Immature natural killer cell (primary cell): ENCODE data around the gene RAB4A. TPM values are rescaled to one million over a fixed set of nuclear protein-coding genes. Genes with fewer than 3 reads are reported as not detected.
"Not testable (repeated sequence)": the region's sequence is repeated elsewhere in the genome, so short reads cannot be mapped to it uniquely, and the experiment has no call there.

ENCODE experiments used
- DNase-seq, 3 donors: peaks; one replicate each; pipeline ENCODE4 v3.0.0; 2022; ENCODE audit warnings: mixed read lengths in 1 of 3
- H3K27ac Mint-ChIP-seq, 6 donors: one replicate each; pipeline ENCODE4 v1.8.0; 2020; ENCODE audit warnings: mixed read lengths in 6 of 6, mild to moderate bottlenecking in 5 of 6, inconsistent platforms in 4 of 6, moderate library complexity in 3 of 6
- H3K27me3 Mint-ChIP-seq, 3 donors: one replicate each; pipeline ENCODE4 v1.8.0; 2020 to 2021; ENCODE audit warnings: low read depth in 3 of 3, mild to moderate bottlenecking in 3 of 3, mixed read lengths in 3 of 3, moderate library complexity in 3 of 3, inconsistent platforms in 1 of 3
- H3K36me3 Mint-ChIP-seq, 3 donors: one replicate each; pipeline ENCODE4 v1.8.0; 2020; ENCODE audit warnings: mixed read lengths in 3 of 3, inconsistent platforms in 2 of 3, mild to moderate bottlenecking in 2 of 3
- H3K4me1 Mint-ChIP-seq, 2 donors: one replicate each; pipeline ENCODE4 v1.8.0; 2020; ENCODE audit warnings: inconsistent platforms in 2 of 2, mild to moderate bottlenecking in 2 of 2, mixed read lengths in 2 of 2, moderate library complexity in 1 of 2
- H3K4me3 Mint-ChIP-seq, 5 donors: one replicate each; pipeline ENCODE4 v1.8.0; 2020; ENCODE audit warnings: mild to moderate bottlenecking in 5 of 5, mixed read lengths in 5 of 5, inconsistent platforms in 3 of 5, moderate library complexity in 3 of 5
- H3K9me3 Mint-ChIP-seq, 6 donors: one replicate each; pipeline ENCODE4 v1.8.0; 2020; ENCODE audit warnings: mild to moderate bottlenecking in 6 of 6, mixed read lengths in 6 of 6, inconsistent platforms in 4 of 6, moderate library complexity in 3 of 6
- polyA plus RNA-seq, 3 donors: library from polyadenylated mRNA; unstranded; fragments of 300-500 nt; fragmentation: Illumina TruSeq; gene quantifications; one replicate each; pipeline ENCODE4 v1.2.3, GENCODE V29; 2021

RAB4A gene
- polyA plus RNA-seq, 3 donors from 2014 or later: 21.7 to 30.1 (median 22.3) TPM

GRCh38 chr1:229327765-229328164 is 56.9 kb downstream of the RAB4A start:
- peaks cover 20 to 30% of the 10 kb centered on the region in 2 donors for H3K4me1 Mint-ChIP-seq
- not testable (repeated sequence) for H3K4me3 Mint-ChIP-seq
- H3K36me3 Mint-ChIP-seq: peaks cover 0 to 25% (median 12%) of the 10 kb centered on the region in 3 donors

GRCh38 chr1:229328598-229329362 is 57.9 kb downstream of the RAB4A start:
- Mint-ChIP-seq H3K36me3 (peaks cover 0 to 20% (median 9%) of the 10 kb centered on the region in 3 donors), H3K27ac (peak overlapping the region in 3 of 6 donors; percentile 3 to 84 (median 55)), H3K27me3 (peaks cover 1 to 2% (median 1%) of the 10 kb centered on the region in 3 donors), H3K9me3 (peaks cover 0 to 3% (median 0%) of the 10 kb centered on the region in 6 donors), H3K4me3 (no peak overlapping the region), H3K4me1 (peaks cover 20 to 30% of the 10 kb centered on the region in 2 donors)
- no peak for DNase-seq

More at GRCh38 chr1:229327765-229328164, 56.9 kb downstream of the RAB4A start:
- not testable (repeated sequence) for H3K27me3 Mint-ChIP-seq, H3K9me3 Mint-ChIP-seq, DNase-seq
- peak overlapping the region in 2 of 6 donors; percentile 15 to 64 for H3K27ac Mint-ChIP-seq

DNA sequence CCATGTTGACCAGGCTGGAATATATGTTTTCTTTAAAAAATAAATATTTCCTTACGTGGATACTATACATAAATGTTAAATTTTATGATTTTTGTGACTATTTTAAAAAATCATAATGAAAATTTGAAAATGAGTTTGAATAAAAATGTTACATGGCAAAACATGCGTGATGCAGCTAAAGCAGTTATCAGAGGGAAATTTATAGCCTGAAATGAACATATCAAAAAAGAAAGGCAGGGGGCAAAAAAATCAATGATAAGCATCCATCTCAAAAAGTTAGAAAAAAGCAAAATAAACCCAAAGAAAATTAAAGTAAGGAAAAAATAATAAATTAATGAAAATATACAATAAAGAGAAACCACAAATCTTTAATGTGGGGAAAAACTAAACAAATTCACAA is 63.4 kb downstream of the RAB4A start:
- peaks cover 0 to 7% (median under 1%) of the 10 kb centered on the region in 6 donors for H3K9me3 Mint-ChIP-seq
- peaks cover 14 to 28% of the 10 kb centered on the region in 2 donors for H3K4me1 Mint-ChIP-seq
- no peak overlapping the region for H3K4me3 Mint-ChIP-seq
- peaks cover 0 to 9% (median 8%) of the 10 kb centered on the region in 3 donors for H3K36me3 Mint-ChIP-seq
- DNase-seq: no peak
- peaks cover 1 to 2% (median 1%) of the 10 kb centered on the region in 3 donors for H3K27me3 Mint-ChIP-seq
- no peak overlapping the region for H3K27ac Mint-ChIP-seq

- Mint-ChIP-seq H3K4me3 (no peak overlapping the region), H3K9me3 (peaks cover 0 to 7% (median under 1%) of the 10 kb centered on the region in 6 donors), H3K27me3 (peaks cover 1 to 2% (median 1%) of the 10 kb centered on the region in 3 donors), H3K27ac (no peak overlapping the region), H3K4me1 (peaks cover 18 to 33% of the 10 kb centered on the region in 2 donors), H3K36me3 (peaks cover 0 to 9% (median 8%) of the 10 kb centered on the region in 3 donors)
- DNase-seq: no peak
These were observed 63.8 kb downstream of the RAB4A start for GRCh38 chr1:229334716-229335115.

DNA sequence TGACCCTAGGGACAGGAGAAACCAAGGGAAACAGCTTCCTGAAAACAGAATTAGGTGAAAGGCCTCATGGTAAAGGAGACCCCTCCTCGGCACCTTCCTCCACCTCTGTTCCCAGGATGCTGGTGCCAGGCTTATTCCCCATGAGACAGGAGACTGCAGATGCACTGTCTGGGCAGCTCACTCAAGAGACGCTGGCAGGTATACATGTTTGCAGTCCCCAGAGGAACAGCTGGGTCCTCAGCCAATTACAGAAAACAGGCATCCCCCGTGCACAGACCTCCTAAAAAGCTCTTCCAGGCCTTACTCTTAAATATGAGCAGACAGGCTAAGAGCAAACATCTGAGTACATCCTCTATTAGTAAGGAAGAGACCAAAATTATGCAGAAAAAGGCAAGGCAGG is 65.4 kb downstream of the RAB4A start:
- H3K4me1 Mint-ChIP-seq: peaks cover 28 to 47% of the 10 kb centered on the region in 2 donors
- DNase-seq: no peak
- no peak overlapping the region for H3K27ac Mint-ChIP-seq
- peaks cover under 1 to 2% (median 1%) of the 10 kb centered on the region in 3 donors for H3K27me3 Mint-ChIP-seq
- peaks cover 0 to 9% (median 8%) of the 10 kb centered on the region in 3 donors for H3K36me3 Mint-ChIP-seq
- H3K4me3 Mint-ChIP-seq: no peak overlapping the region
- H3K9me3 Mint-ChIP-seq: peaks cover 0 to 7% (median under 1%) of the 10 kb centered on the region in 6 donors

- Mint-ChIP-seq H3K4me3 (peak overlapping the region; percentile 8 to 91 (median 76)), H3K4me1 (peaks cover 38 to 63% of the 10 kb centered on the region in 2 donors), H3K27ac (no peak overlapping the region), H3K27me3 (peaks cover 5% of the 10 kb centered on the region in 3 donors), H3K9me3 (peaks cover 0 to 5% (median under 1%) of the 10 kb centered on the region in 6 donors), H3K36me3 (peaks cover 0 to 8% (median 6%) of the 10 kb centered on the region in 3 donors)
- DNase-seq: no peak
These were observed 68.2 kb downstream of the RAB4A start for GRCh38 chr1:229339086-229339485.

DNA sequence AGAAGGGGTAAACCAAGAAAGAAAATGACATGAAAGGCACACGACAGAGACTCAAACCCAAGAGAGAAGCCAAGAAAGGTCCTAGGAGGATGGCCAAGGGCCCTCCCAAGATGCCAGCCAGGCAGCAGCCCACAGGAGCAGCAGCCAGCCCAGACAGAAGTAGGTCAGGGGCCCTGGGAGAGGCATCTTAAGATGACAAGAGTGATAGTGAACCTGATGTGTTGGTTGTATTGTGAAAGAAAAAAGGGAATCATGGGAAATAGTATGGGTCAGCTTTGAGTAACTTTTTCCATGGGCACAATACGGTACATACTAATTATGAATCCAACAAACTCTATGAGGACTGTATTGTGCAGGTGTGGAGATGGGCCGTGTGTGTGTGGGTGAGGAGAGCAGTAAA is 68.6 kb downstream of the RAB4A start:
- Mint-ChIP-seq H3K36me3 (peaks cover 0 to 4% (median 3%) of the 10 kb centered on the region in 3 donors), H3K4me3 (peak overlapping the region; percentile 8 to 91 (median 52)), H3K27me3 (peaks cover 5% of the 10 kb centered on the region in 3 donors), H3K4me1 (peaks cover 40 to 67% of the 10 kb centered on the region in 2 donors), H3K27ac (no peak overlapping the region), H3K9me3 (peaks cover 0 to under 1% (median 0%) of the 10 kb centered on the region in 6 donors)
- DNase-seq: no peak

- Mint-ChIP-seq H3K4me3 (peak overlapping the region; percentile 38 to 91 (median 68)), H3K27me3 (peaks cover 5% of the 10 kb centered on the region in 3 donors), H3K4me1 (peaks cover 40 to 67% of the 10 kb centered on the region in 2 donors), H3K9me3 (no peaks in the 10 kb centered on the region), H3K36me3 (no peaks in the 10 kb centered on the region), H3K27ac (peak overlapping the region in 2 of 6 donors; percentile 31 to 36)
- DNase-seq: no peak
These were observed 69.6 kb downstream of the RAB4A start for GRCh38 chr1:229340496-229340895.

- Mint-ChIP-seq H3K27me3 (peaks cover 5 to 10% (median 8%) of the 10 kb centered on the region in 3 donors), H3K27ac (peak overlapping the region; percentile 24 to 88 (median 82)), H3K36me3 (no peaks in the 10 kb centered on the region), H3K4me3 (peak overlapping the region; percentile 80 to 93 (median 91)), H3K4me1 (peaks cover 40 to 60% of the 10 kb centered on the region in 2 donors), H3K9me3 (no peaks in the 10 kb centered on the region)
- DNase-seq: peak; percentile 80 to 84 (median 82)
These were observed 71.1 kb downstream of the RAB4A start for GRCh38 chr1:229341774-229342655.

DNA sequence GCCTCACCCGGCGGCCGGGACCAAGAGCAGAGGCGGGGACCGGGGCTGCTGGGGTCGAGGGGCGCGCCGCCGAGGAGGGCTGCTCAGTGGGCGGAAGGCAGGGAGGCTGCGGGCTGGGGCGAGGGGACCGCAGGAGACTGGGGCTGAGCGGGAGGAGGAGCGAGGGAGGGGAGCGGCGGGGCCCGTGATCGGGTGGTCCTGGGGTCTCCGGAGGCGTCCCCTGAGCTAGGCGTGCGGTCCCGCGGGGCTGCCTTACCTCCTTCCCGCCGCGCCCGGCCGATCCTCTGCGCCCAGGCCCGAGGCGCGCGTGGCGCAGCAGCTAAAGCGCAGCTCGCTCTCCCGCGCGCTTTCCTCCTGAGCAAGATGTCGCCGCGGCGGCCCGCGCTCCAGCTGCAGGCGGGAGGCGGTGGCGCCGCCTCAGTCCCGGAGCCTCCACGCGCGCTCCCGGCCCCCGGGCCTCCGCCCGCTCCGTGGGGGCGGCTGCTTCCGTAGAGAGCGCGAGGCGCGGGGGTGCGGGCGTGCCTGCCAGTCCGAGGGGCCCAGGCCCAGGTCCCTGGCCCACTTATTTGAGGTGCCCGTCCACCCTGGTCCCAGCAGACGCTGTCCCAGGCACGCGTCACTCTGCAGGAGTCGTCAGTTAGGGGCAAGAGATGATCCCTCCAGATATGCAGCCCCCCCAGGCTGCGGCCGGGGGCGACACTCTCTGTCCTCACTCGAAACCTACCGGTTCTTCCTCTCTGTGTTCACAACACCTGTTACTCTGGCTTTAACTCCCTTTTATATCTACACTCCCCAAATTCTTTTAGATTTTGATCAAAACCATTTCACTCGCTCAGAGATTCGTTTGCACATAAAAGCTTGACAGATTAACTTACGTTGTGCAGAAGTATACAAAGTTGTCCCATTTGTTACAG is 72.0 kb downstream of the RAB4A start, which contains the start of gene CCSAP:
CCSAP (minus strand) TSS at position 392 of the 914 bp plus-strand sequence. CDS start 582 bp downstream, outside the sequence.
- H3K9me3 Mint-ChIP-seq: no peaks in the 10 kb centered on the region
- no peaks in the 10 kb centered on the region for H3K36me3 Mint-ChIP-seq
- peaks cover 33 to 51% of the 10 kb centered on the region in 2 donors for H3K4me1 Mint-ChIP-seq
- peak within 1 kb of the TSS; percentile 79 to 93 (median 82) for H3K27ac Mint-ChIP-seq
- DNase-seq: peak in 1 of 3 donors; percentile 66
- H3K27me3 Mint-ChIP-seq: peaks cover 7 to 10% (median 9%) of the 10 kb centered on the region in 3 donors
- peak within 1 kb of the TSS; percentile 91 to 97 (median 92) for H3K4me3 Mint-ChIP-seq

GRCh38 chr1:229344139-229344538 is 73.2 kb downstream of the RAB4A start:
- Mint-ChIP-seq H3K4me1 (peaks cover 27 to 40% of the 10 kb centered on the region in 2 donors), H3K27me3 (peaks cover 7 to 10% (median 9%) of the 10 kb centered on the region in 3 donors), H3K9me3 (no peaks in the 10 kb centered on the region), H3K27ac (no peak overlapping the region), H3K36me3 (no peaks in the 10 kb centered on the region), H3K4me3 (peak overlapping the region; percentile 81 to 92 (median 88))
- DNase-seq: no peak

DNA sequence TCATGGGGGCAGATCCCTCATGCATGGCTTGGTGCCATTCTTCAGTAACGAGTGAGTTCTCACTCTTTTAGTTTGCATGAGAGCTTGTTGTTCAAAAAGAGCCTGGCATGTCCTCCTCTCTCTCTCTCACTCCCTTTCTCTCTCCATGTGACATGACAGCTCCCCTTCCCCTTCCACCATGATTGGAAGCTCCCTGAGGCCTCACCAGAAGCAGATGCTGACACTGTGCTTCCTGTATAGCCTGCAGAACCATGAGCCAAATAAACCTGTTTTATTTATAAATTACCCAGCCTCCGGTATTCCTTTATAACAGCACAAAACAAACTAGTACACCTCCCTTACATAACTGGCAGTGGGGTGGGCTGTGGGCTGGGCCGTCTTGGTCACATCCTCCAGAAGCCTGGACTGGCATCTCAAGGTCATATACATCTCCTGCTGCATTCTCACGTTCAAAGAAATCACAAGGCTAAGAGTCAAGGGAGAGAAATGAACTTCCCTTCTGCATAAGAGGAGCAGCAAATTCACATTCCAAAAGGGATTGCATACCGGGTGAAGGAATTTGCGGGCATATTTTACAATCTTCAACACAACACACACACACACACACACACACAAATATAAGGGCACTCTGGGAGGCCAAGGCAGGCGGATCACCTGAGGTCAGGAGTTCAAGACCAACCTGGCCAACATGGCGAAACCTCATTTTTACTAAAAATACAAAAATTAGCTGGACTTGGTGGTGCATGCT is 74.2 kb downstream of the RAB4A start:
- no peak overlapping the region for H3K27ac Mint-ChIP-seq
- peaks cover 7 to 13% (median 10%) of the 10 kb centered on the region in 3 donors for H3K27me3 Mint-ChIP-seq
- H3K9me3 Mint-ChIP-seq: no peaks in the 10 kb centered on the region
- no peaks in the 10 kb centered on the region for H3K36me3 Mint-ChIP-seq
- no peak for DNase-seq
- H3K4me3 Mint-ChIP-seq: peak overlapping the region in 2 of 5 donors; percentile 38 to 65
- H3K4me1 Mint-ChIP-seq: peaks cover 21 to 30% of the 10 kb centered on the region in 2 donors
